Raji (cell line): ENCODE data around the gene AZIN2.

Experiments
- POLR2A ChIP-seq: IDR thresholded peaks from 2 replicates; pipeline ENCODE4 v1.6.1; 2011; ENCODE audit warnings: low read depth, low read length, control low read depth; ENCODE audit not compliant: insufficient read depth

Gene AZIN2

DNA sequence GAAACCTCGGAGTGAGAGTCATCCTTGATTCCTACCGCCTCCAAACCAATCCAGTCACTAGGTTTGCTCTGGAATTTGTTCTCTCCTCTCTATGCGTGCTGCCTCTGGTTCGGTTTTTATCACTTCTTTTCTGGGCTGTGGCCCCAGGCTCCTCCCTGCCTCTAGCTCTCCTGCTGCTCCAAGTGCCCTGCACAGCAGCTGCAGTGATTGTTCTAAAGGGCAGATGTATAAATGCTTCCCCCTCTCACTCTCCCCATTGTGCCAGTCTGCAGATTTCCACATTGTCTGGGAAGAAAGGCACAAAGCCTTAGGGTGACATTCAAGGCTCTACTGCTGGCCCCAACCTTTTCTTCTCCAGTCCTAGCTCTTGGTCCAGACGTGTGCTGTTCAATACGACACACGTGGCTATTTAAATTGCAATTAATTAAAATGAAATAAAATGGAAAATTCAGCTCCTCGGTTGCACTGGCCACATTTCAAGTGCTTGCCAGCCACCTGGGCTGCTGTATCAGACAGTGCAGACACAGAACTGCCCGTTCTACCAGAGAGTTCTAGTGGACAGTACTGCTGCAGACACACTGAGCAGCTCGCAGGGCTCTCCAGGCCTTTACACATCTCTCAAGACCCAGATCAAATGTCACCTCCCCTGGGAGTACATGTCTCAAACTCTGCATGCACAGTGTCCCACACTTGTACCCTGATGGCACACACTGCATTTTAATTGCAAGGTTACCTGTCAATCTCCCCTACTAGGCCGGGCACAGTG is 88.5 kb downstream of the AZIN2 start:
- TF ChIP-seq POLR2A = no peak
